HepG2 (cell line): ENCODE results near the gene PRDX2. TPM values are rescaled to one million over a fixed set of nuclear protein-coding genes. Genes with fewer than 3 reads are reported as not detected.

Experiments used
- ATAC-seq: fragments of 200-7000 bp; cut with Tn5 transposase; 3 replicates; pipeline ENCODE4 v1.9.1; 2020; ENCODE audit warnings: mild to moderate bottlenecking, moderate library complexity
- BruUV-seq: library from RNA; stranded (reverse); fragments of 400-500 nt; replicated peaks from 2 replicates; lab custom pipeline; 2021; lab: Mats Ljungman, UMichigan
- CTCF ChIA-PET: fragments of 300-600 bp; formaldehyde crosslinking; extraction: SDS; loops from one replicate; lab custom pipeline; 2021; ENCODE audit warnings: low total read pairs, inconsistent platforms, low intra/inter-chr PET ratio; lab: Yijun Ruan, JAX
- POLR2A ChIA-PET: fragments of 350-600 bp; sonication (Branson Sonifier 250); formaldehyde crosslinking; loops from one replicate; lab custom pipeline; 2020; ENCODE audit warnings: antibody characterized with exemption, inconsistent platforms; lab: Yijun Ruan, JAX
- DNase-seq: peaks from one replicate; pipeline ENCODE4 v3.0.0-alpha.2; 2015; ENCODE audit warnings: low spot score
- FAIRE-seq: peaks from 3 replicates; lab custom pipeline; 2011; peaks lifted over from hg19 to GRCh38; lab: Jason Lieb, UNC
- H2AFZ ChIP-seq: one replicate; pipeline ENCODE4 v1.6.1; 2011; ENCODE audit warnings: low read length, inconsistent platforms
- H3K27ac ChIP-seq: fragments of 300-600 bp; 3 replicates; pipeline ENCODE4 v1.8.0; 2011; ENCODE audit warnings: mixed run types, mild to moderate bottlenecking, mixed read lengths, low read length, inconsistent platforms; ENCODE audit not compliant: insufficient read depth; ENCODE audit errors: extremely low read length
- H3K27me3 ChIP-seq, 2 experiments: fragments of 200-600 bp in 1 of 2; 2 replicates in 1 of 2; 3 replicates in 1 of 2; pipeline versions ENCODE4 v1.6.0 to v1.8.0; 2011; ENCODE audit warnings: low read length in 2 of 2, mild to moderate bottlenecking in 2 of 2, moderate library complexity in 2 of 2, inconsistent platforms in 1 of 2; ENCODE audit not compliant: insufficient read depth in 2 of 2, control insufficient read depth in 1 of 2
- H3K36me3 ChIP-seq, 2 experiments: fragments of 200-600 bp in 1 of 2; replicated peaks in 1 of 2; 2 replicates in 1 of 2; 3 replicates in 1 of 2; pipeline versions ENCODE4 v1.5.1 to v1.8.0; 2011; ENCODE audit warnings: low read length in 2 of 2, inconsistent platforms in 1 of 2; ENCODE audit not compliant: insufficient read depth in 2 of 2, control insufficient read depth in 1 of 2
- H3K4me1 ChIP-seq: 2 replicates; pipeline ENCODE4 v1.5.1; 2012; ENCODE audit warnings: low read length, inconsistent platforms; ENCODE audit not compliant: insufficient read depth
- H3K4me2 ChIP-seq: 2 replicates; pipeline ENCODE4 v1.6.0; 2011; ENCODE audit warnings: low read depth, low read length, inconsistent platforms
- H3K4me3 ChIP-seq, 3 experiments: fragments of 200-600 bp in 1 of 3; sonication (generic), shearing (Covaris generic) in 1 of 3; replicated peaks in 1 of 3; 2 replicates each; pipeline ENCODE4 v1.5.1; 2011 to 2016; ENCODE audit warnings: low read length in 3 of 3, inconsistent platforms in 2 of 3, low read depth in 2 of 3, mild to moderate bottlenecking in 2 of 3, control low read depth in 1 of 3, mixed read lengths in 1 of 3; ENCODE audit not compliant: insufficient read depth in 1 of 3
- H3K79me2 ChIP-seq: one replicate; pipeline ENCODE4 v1.6.1; 2011; ENCODE audit warnings: low read length, inconsistent platforms; ENCODE audit not compliant: insufficient read depth
- H3K9ac ChIP-seq: 2 replicates; pipeline ENCODE4 v1.6.0; 2011; ENCODE audit warnings: mild to moderate bottlenecking, low read depth, low read length, inconsistent platforms; ENCODE audit not compliant: insufficient read depth
- H3K9me3 ChIP-seq: 2 replicates; pipeline ENCODE4 v1.5.1; 2012; ENCODE audit warnings: mild to moderate bottlenecking, low read length
- H4K20me1 ChIP-seq: 2 replicates; pipeline ENCODE4 v1.6.0; 2011; ENCODE audit warnings: inconsistent platforms, mild to moderate bottlenecking, low read length, moderate library complexity; ENCODE audit not compliant: insufficient read depth
- ATF5 ChIP-seq: sonication (generic); formaldehyde crosslinking; IDR thresholded peaks from 2 replicates; pipeline ENCODE4 v1.4.0; 2020; ENCODE audit warnings: mild to moderate bottlenecking, low read depth, missing genetic modification reagents
- ATF6 ChIP-seq: sonication (generic); formaldehyde crosslinking; conservative IDR thresholded peaks from 2 replicates; pipeline ENCODE4 v1.4.0; 2020; ENCODE audit warnings: missing genetic modification reagents
- HNRNPUL1 ChIP-seq: fragments of 200-400 bp; formaldehyde crosslinking; IDR thresholded peaks from 2 replicates; pipeline ENCODE4 v1.6.1; 2017; ENCODE audit warnings: low read depth, mild to moderate bottlenecking, low read length, moderate library complexity
- IKZF5 ChIP-seq: IDR thresholded peaks from 2 replicates; pipeline ENCODE4 v1.6.1; 2018; ENCODE audit warnings: missing genetic modification reagents, mild to moderate bottlenecking, missing compliant biosample characterization
- KAT2B ChIP-seq: fragments of 150-350 bp; IDR thresholded peaks from 2 replicates; pipeline ENCODE4 v1.6.1; 2014; ENCODE audit warnings: low read depth, low read length, borderline replicate concordance
- MAZ ChIP-seq, 2 experiments: sonication (generic) in 1 of 2; formaldehyde crosslinking in 1 of 2; IDR thresholded peaks; 2 replicates each; pipeline versions ENCODE4 v1.5.0 to v1.6.1; 2012 to 2020; ENCODE audit warnings: low read depth in 2 of 2, mild to moderate bottlenecking in 2 of 2, borderline replicate concordance in 1 of 2, improper control_type of control experiment in 1 of 2, low read length in 1 of 2, missing genetic modification reagents in 1 of 2, moderate library complexity in 1 of 2
- NR1H2 ChIP-seq: sonication (generic); formaldehyde crosslinking; IDR thresholded peaks from 2 replicates; pipeline ENCODE4 v1.8.1; 2022; ENCODE audit warnings: low read depth, missing genetic modification reagents, borderline replicate concordance
- SIN3B ChIP-seq: fragments of 150-350 bp; IDR thresholded peaks from 2 replicates; pipeline ENCODE4 v1.6.1; 2014; ENCODE audit warnings: low read length
- YEATS2 ChIP-seq: sonication (generic); formaldehyde crosslinking; IDR thresholded peaks from 2 replicates; pipeline ENCODE4 v1.4.0; 2020; ENCODE audit warnings: missing genetic modification reagents, borderline replicate concordance
- ZBTB39 ChIP-seq: sonication (generic); formaldehyde crosslinking; IDR thresholded peaks from 2 replicates; pipeline ENCODE4 v1.5.0; 2020; ENCODE audit warnings: missing genetic modification reagents
- ZFP82 ChIP-seq: sonication (generic); formaldehyde crosslinking; IDR thresholded peaks from 2 replicates; pipeline ENCODE4 v1.5.1; 2020; ENCODE audit warnings: mild to moderate bottlenecking, missing genetic modification reagents, borderline replicate concordance
- ZNF780A ChIP-seq: sonication (generic); formaldehyde crosslinking; IDR thresholded peaks from 2 replicates; pipeline ENCODE4 v1.8.0; 2022; ENCODE audit warnings: mild to moderate bottlenecking, missing genetic modification reagents, moderate library complexity
- ZNF784 ChIP-seq: sonication (generic); formaldehyde crosslinking; IDR thresholded peaks from 2 replicates; pipeline ENCODE4 v1.5.1; 2020; ENCODE audit warnings: missing genetic modification reagents, mild to moderate bottlenecking, borderline replicate concordance
- WGBS: methylation state at CpG from one replicate; pipeline ENCODE4 v1.1.6; 2017; ENCODE audit warnings: low lambda C conversion rate; 5-methylcytosine and 5-hydroxymethylcytosine counted together
- in situ Hi-C: cut with HindIII; loops from 2 replicates; pipeline ENCODE4 v1.10.0; 2017; ENCODE audit warnings: low pct_unique_long_range_greater_than_20kb; ENCODE audit not compliant: extremely low pct_ligation_motif_present
- intact Hi-C: fragments of 100-400 bp; cut with micrococcal nuclease; formaldehyde crosslinking; loops from one replicate; pipeline ENCODE4 v1.10.0; 2022; ENCODE audit not compliant: unreplicated experiment
- polyA plus RNA-seq, 8 experiments: library from polyadenylated mRNA; depleted of rRNA in 3 of 8; stranded (reverse) in 7 of 8; unstranded in 1 of 8; fragments of >200 nt; fragmentation: Illumina TruSeq in 4 of 8; extraction: Trizol in 4 of 8; gene quantifications; 2 replicates each; pipeline versions ENCODE4 v1.2.1 to v1.2.3, GENCODE V29; 2011 to 2016; ENCODE audit warnings: low read depth in 4 of 8, missing spikeins in 1 of 8, mixed read lengths in 1 of 8; ENCODE audit not compliant: insufficient read depth in 1 of 8
- total RNA-seq, 5 experiments: library from RNA; depleted of rRNA; stranded (reverse); fragments of >200 nt; fragmentation: Illumina TruSeq; extraction: Trizol; gene quantifications; 2 replicates each; pipeline ENCODE4 v1.2.3, GENCODE V29; 2016; ENCODE audit warnings: low read depth in 1 of 5

The PRDX2 gene
- total and polyA plus RNA-seq, 2 of the 13 experiments (the other 11 are each of a cell fraction or from before 2014, with no cell fraction given), result 218 to 381 TPM

- Histone ChIP-seq H2AFZ (no peak overlapping the region), H3K9me3 (no peaks in the 10 kb centered on the region), H4K20me1 (no peaks in the 10 kb centered on the region), H3K27me3 (no peaks in the 10 kb centered on the region), H3K4me3 (peak overlapping the region; percentile 60 to 87 (median 79)), H3K27ac (peak overlapping the region; percentile 50), H3K4me2 (peak overlapping the region; percentile 87), H3K36me3 (0 out of 5 replicates have a peak, but pooled peaks cover 0 to 1% of the 10 kb centered on the region in 2 experiments), H3K79me2 (no peaks in the 10 kb centered on the region), H3K9ac (peak overlapping the region; percentile 53), H3K4me1 (0 out of 2 replicates have a peak, but pooled peaks cover 4% of the 10 kb centered on the region)
- DNase-seq (peak; percentile 76), ATAC-seq (peak; percentile 95), FAIRE-seq (peak; percentile 43)
- in situ Hi-C loops, result loop anchor here (5.0 kb wide), 1 partner anchor 36 kb away; the partner anchor contains the start of genes PRDX2 and THSD8
- BruUV-seq, result no TSS peak
- 5% methylated on average over 9 of the region's 30 CpGs for WGBS
- ChIA-PET POLR2A (interaction anchor here (0.8 to 2.4 kb wide), 14 partner anchors 8 to 125 kb away, joined by 3 to 31 read pairs (median 4); partner anchors contain the start of genes GCDH, GET3, HOOK2 and JUNB), CTCF (interaction anchor here (0.7 to 2.0 kb wide), 6 partner anchors 9 to 81 kb away, joined by 3 to 34 read pairs (median 4); partner anchors contain the start of genes HOOK2, PRDX2 and THSD8)
- intact Hi-C loops, result loop anchor here (2.0 kb wide), 1 partner anchor 83 kb away; no protein-coding TSS in a partner anchor
- TF ChIP-seq SIN3B, result no peak
- TF ChIP-seq HNRNPUL1, result no peak
- TF ChIP-seq NR1H2 (CRISPR knock-in tag), result no peak
- TF ChIP-seq YEATS2, result peak; percentile 66; the same call in 1 of the 2 replicates
- TF ChIP-seq ATF6 (CRISPR knock-in tag), result 0 out of 2 replicates have a peak, but pooled peaks have one; percentile 46
- TF ChIP-seq MAZ (IDR thresholded peaks at IDR 0.05; ENCODE audit: borderline replicate concordance, low read depth, low read length), result no peak
- TF ChIP-seq MAZ (CRISPR knock-in tag; IDR thresholded peaks at IDR 0.05; ENCODE audit: low read depth), result peak; percentile 70
- TF ChIP-seq ZBTB39 (CRISPR knock-in tag), result no peak
- TF ChIP-seq ZNF784 (CRISPR knock-in tag), result 0 out of 2 replicates have a peak, but pooled peaks have one; percentile 38
- TF ChIP-seq ZNF780A (CRISPR knock-in tag), result no peak; the same call in 1 of the 2 replicates
- TF ChIP-seq ZFP82 (CRISPR knock-in tag), result no peak
- no peak for TF ChIP-seq KAT2B
- TF ChIP-seq IKZF5 (CRISPR knock-in tag), result no peak
- TF ChIP-seq ATF5 (CRISPR knock-in tag), result no peak
Observed at GRCh38 chr19:12766051-12766521, 35.5 kb downstream of the PRDX2 start.
